ENCODE data around the gene HIC1. TPM values are rescaled to one million over a fixed set of nuclear protein-coding genes. Genes with fewer than 3 reads are reported as not detected.

HIC1 gene
- total RNA-seq, 1 donor from 2014 or later = 0.72 TPM

- Mint-ChIP-seq H3K27ac (ENCODE audit: unreplicated experiment) (no peak overlapping the region), H3K4me3 (ENCODE audit: unreplicated experiment) (no peak overlapping the region), H3K9me3 (ENCODE audit: unreplicated experiment) (no peaks in the 10 kb centered on the region), H3K4me1 (ENCODE audit: unreplicated experiment) (peaks cover 24% of the 10 kb centered on the region), H3K36me3 (ENCODE audit: low read depth, unreplicated experiment) (peaks cover 21% of the 10 kb centered on the region), H3K27me3 (ENCODE audit: unreplicated experiment) (peaks cover 17% of the 10 kb centered on the region)
- TF ChIP-seq CTCF (IDR thresholded peaks at IDR 0.05; ENCODE audit: unreplicated experiment) = no peak
- no peak for DNase-seq (ENCODE audit: low spot score)
Measured at GRCh38 chr17:2044263-2044894, 10.5 kb upstream of the HIC1 start.

- TF ChIP-seq CTCF (IDR thresholded peaks at IDR 0.05; ENCODE audit: unreplicated experiment) = no peak
- peaks cover 17% of the 10 kb centered on the region for H3K36me3 Mint-ChIP-seq (ENCODE audit: low read depth, unreplicated experiment)
- no peak for DNase-seq (ENCODE audit: low spot score)
- peaks cover 17% of the 10 kb centered on the region for H3K4me1 Mint-ChIP-seq (ENCODE audit: unreplicated experiment)
- no peak overlapping the region for H3K27ac Mint-ChIP-seq (ENCODE audit: unreplicated experiment)
- no peak overlapping the region for H3K4me3 Mint-ChIP-seq (ENCODE audit: unreplicated experiment)
- H3K9me3 Mint-ChIP-seq (ENCODE audit: unreplicated experiment) = no peaks in the 10 kb centered on the region
- H3K27me3 Mint-ChIP-seq (ENCODE audit: unreplicated experiment) = peaks cover 11% of the 10 kb centered on the region
Measured at GRCh38 chr17:2047590-2047989, 7.3 kb upstream of the HIC1 start.

- Mint-ChIP-seq H3K36me3 (ENCODE audit: low read depth, unreplicated experiment) (peaks cover 14% of the 10 kb centered on the region), H3K27ac (ENCODE audit: unreplicated experiment) (peak overlapping the region; percentile 64), H3K4me1 (ENCODE audit: unreplicated experiment) (peaks cover 13% of the 10 kb centered on the region), H3K9me3 (ENCODE audit: unreplicated experiment) (no peaks in the 10 kb centered on the region), H3K4me3 (ENCODE audit: unreplicated experiment) (peak overlapping the region; percentile 89), H3K27me3 (ENCODE audit: unreplicated experiment) (peaks cover 18% of the 10 kb centered on the region)
- TF ChIP-seq CTCF (IDR thresholded peaks at IDR 0.05; ENCODE audit: unreplicated experiment) = no peak
- DNase-seq (ENCODE audit: low spot score) = no peak
Measured at GRCh38 chr17:2048805-2049204, 6.1 kb upstream of the HIC1 start.

GRCh38 chr17:2049333-2050299 is 5.3 kb upstream of the HIC1 start:
- Mint-ChIP-seq H3K4me3 (ENCODE audit: unreplicated experiment) (peak overlapping the region; percentile 89), H3K27ac (ENCODE audit: unreplicated experiment) (peak overlapping the region; percentile 64), H3K9me3 (ENCODE audit: unreplicated experiment) (no peaks in the 10 kb centered on the region), H3K36me3 (ENCODE audit: low read depth, unreplicated experiment) (peaks cover 10% of the 10 kb centered on the region), H3K27me3 (ENCODE audit: unreplicated experiment) (peaks cover 22% of the 10 kb centered on the region), H3K4me1 (ENCODE audit: unreplicated experiment) (peaks cover 12% of the 10 kb centered on the region)
- TF ChIP-seq CTCF (IDR thresholded peaks at IDR 0.05; ENCODE audit: unreplicated experiment) = no peak
- DNase-seq (ENCODE audit: low spot score) = peak; percentile 86
